SH-SY5Y (cell line): ENCODE measurements around the gene RNF217.

ENCODE experiments used
- GATA2 ChIP-seq: IDR thresholded peaks from 2 replicates; pipeline ENCODE4 v1.6.1; 2011; ENCODE audit warnings: mild to moderate bottlenecking, low read depth, low read length
- GATA3 ChIP-seq: IDR thresholded peaks from 2 replicates; pipeline ENCODE4 v1.6.1; 2011; ENCODE audit warnings: low read depth, mild to moderate bottlenecking, low read length, moderate library complexity

DNA sequence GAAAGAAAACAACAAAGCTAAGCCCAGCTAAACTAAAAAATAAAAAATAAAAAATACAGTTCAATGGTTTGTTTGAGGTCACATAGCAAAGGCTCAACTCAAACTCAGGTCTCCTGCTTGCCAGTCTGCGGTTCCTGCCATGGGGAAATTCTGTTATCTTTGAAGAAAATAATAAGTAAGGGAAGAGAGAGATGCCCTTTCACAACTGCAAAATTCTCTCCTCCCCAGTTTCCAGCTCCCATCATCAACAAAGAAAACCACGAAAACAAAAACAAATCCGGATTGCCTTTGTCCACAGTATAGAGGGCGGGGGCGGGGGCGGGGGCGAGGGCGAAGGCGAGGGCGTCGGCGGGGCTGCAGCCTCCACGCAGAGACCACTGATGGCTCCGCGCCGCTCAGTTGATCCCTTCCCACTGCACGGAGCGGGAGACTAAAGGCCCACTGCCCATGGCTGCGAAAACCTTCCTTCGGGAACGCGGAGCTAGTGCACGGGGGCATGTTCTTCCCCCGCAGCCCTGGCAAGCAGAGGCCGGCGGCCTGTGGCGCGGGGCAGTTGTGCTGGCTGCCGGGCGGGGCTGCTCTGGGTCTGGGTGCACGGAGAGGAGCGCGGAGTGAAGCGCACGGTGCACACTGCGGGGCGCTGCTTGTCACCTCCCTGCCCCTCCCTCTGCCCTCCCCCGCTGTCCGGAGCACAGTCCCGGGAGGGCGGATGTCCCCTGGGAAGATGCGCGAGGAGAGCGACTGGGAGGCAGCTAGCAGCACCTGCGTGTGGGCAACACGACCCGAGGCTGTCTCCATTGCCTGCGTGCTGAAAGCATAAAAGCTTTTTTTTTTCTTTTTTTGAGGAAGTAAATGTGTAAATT, 137.2 kb downstream of the RNF217 start:
- TF ChIP-seq GATA2 (no peak), GATA3 (no peak)
